GM12878 (cell line): ENCODE measurements around the gene ZNF385A. TPM values are rescaled to one million over a fixed set of nuclear protein-coding genes. Genes with fewer than 3 reads are reported as not detected.

Source experiments
- ATAC-seq: fragments of 200-7000 bp; cut with Tn5 transposase; 3 replicates; pipeline ENCODE4 v1.9.1; 2020; ENCODE audit warnings: mild to moderate bottlenecking, moderate library complexity
- BruUV-seq: library from RNA; stranded (reverse); fragments of 400-500 nt; replicated peaks from 2 replicates; lab custom pipeline; 2021; lab: Mats Ljungman, UMichigan
- CTCF ChIA-PET: fragments of 300-600 bp; sonication (Branson Sonifier 250); formaldehyde crosslinking; extraction: SDS; loops from one replicate; lab custom pipeline; 2021; ENCODE audit warnings: inconsistent platforms; lab: Yijun Ruan, JAX
- POLR2A ChIA-PET: fragments of 350-600 bp; formaldehyde crosslinking; extraction: SDS; loops from one replicate; lab custom pipeline; 2021; ENCODE audit warnings: inconsistent platforms; lab: Charles Lee
- RAD21 ChIA-PET: fragments of 300-600 bp; sonication (Branson Sonifier 250); formaldehyde crosslinking; loops from one replicate; lab custom pipeline; 2023; ENCODE audit warnings: antibody characterized with exemption; ENCODE audit not compliant: unreplicated experiment; lab: Charles Lee
- SMC1A ChIA-PET: fragments of 300-600 bp; sonication (Branson Sonifier 250); formaldehyde crosslinking; loops from one replicate; lab custom pipeline; 2023; ENCODE audit not compliant: unreplicated experiment, uncharacterized antibody; lab: Charles Lee
- DNase-seq: peaks from one replicate; pipeline ENCODE4 v3.0.0-alpha.2; 2011; ENCODE audit warnings: low read depth, low spot score
- FAIRE-seq: peaks from 3 replicates; lab custom pipeline; 2011; peaks lifted over from hg19 to GRCh38; lab: Jason Lieb, UNC
- H2AFZ ChIP-seq: 2 replicates; pipeline ENCODE4 v1.6.0; 2011; ENCODE audit warnings: low read depth, low read length, control low read depth; ENCODE audit not compliant: control insufficient read depth
- H3K27ac ChIP-seq: 2 replicates; pipeline ENCODE4 v1.5.1; 2011; ENCODE audit warnings: control low read depth; ENCODE audit not compliant: control insufficient read depth, insufficient read depth
- H3K27me3 ChIP-seq, 2 experiments: replicated peaks in 1 of 2; 2 replicates each; pipeline versions ENCODE4 v1.6.0 to v1.6.1; 2011; ENCODE audit warnings: low read length in 1 of 2; ENCODE audit not compliant: control insufficient read depth in 2 of 2, insufficient read depth in 2 of 2
- H3K36me3 ChIP-seq, 2 experiments: 2 replicates each; pipeline ENCODE4 v1.5.1; 2011; ENCODE audit warnings: low read length in 1 of 2; ENCODE audit not compliant: control insufficient read depth in 2 of 2, insufficient read depth in 2 of 2
- H3K4me1 ChIP-seq: 2 replicates; pipeline ENCODE4 v1.6.1; 2011; ENCODE audit warnings: mild to moderate bottlenecking, low read length, moderate library complexity, mixed read lengths; ENCODE audit not compliant: control insufficient read depth, insufficient read depth
- H3K4me2 ChIP-seq: 2 replicates; pipeline ENCODE4 v1.6.0; 2011; ENCODE audit warnings: control low read depth; ENCODE audit not compliant: control insufficient read depth, insufficient read depth
- H3K4me3 ChIP-seq: fragments of 200-600 bp; sonication (generic); 2 replicates; pipeline ENCODE4 v1.5.1; 2016
- H3K79me2 ChIP-seq: 2 replicates; pipeline ENCODE4 v1.6.0; 2011; ENCODE audit warnings: low read length; ENCODE audit not compliant: control insufficient read depth, insufficient read depth
- H3K9ac ChIP-seq: 2 replicates; pipeline ENCODE4 v1.8.0; 2011; ENCODE audit warnings: low read length, control low read depth, mixed read lengths; ENCODE audit not compliant: control insufficient read depth, insufficient read depth
- H3K9me3 ChIP-seq: replicated peaks from 3 replicates; pipeline ENCODE4 v1.5.1; 2011; ENCODE audit warnings: mild to moderate bottlenecking, low read length; ENCODE audit not compliant: control insufficient read depth, insufficient read depth
- H4K20me1 ChIP-seq: 2 replicates; pipeline ENCODE4 v1.6.0; 2011; ENCODE audit not compliant: control insufficient read depth, insufficient read depth
- CBX3 ChIP-seq: fragments of 200-600 bp; sonication (generic); IDR thresholded peaks from 2 replicates; pipeline ENCODE4 v1.6.1; 2016; ENCODE audit warnings: low read depth, borderline replicate concordance
- FOXM1 ChIP-seq: IDR thresholded peaks from 2 replicates; pipeline ENCODE4 v1.6.1; 2012; ENCODE audit warnings: low read depth, mild to moderate bottlenecking, inconsistent platforms, low read length, moderate library complexity
- NFXL1 ChIP-seq: fragments of 450-650 bp; IDR thresholded peaks from 2 replicates; pipeline ENCODE4 v1.6.1; 2017; ENCODE audit warnings: antibody characterized with exemption, mild to moderate bottlenecking, borderline replicate concordance
- RUNX3 ChIP-seq: IDR thresholded peaks from 2 replicates; pipeline ENCODE4 v1.6.1; 2012; ENCODE audit warnings: low read length, inconsistent platforms
- TCF12 ChIP-seq: IDR thresholded peaks from 2 replicates; pipeline ENCODE4 v1.6.1; 2011; ENCODE audit warnings: low read depth, mild to moderate bottlenecking, low read length
- ZNF384 ChIP-seq: IDR thresholded peaks from 2 replicates; pipeline ENCODE4 v1.6.1; 2012; ENCODE audit warnings: low read depth, mild to moderate bottlenecking, low read length, improper control_type of control experiment, borderline replicate concordance
- WGBS: methylation state at CpG from one replicate; pipeline ENCODE4 v1.1.6; 2016; ENCODE audit warnings: low lambda C conversion rate; ENCODE audit not compliant: insufficient replicate concordance, insufficient coverage; ENCODE audit errors: missing lambda C conversion rate; 5-methylcytosine and 5-hydroxymethylcytosine counted together
- in situ Hi-C: fragments of 300-500 bp; cut with MboI; formaldehyde crosslinking; loops from 9 replicates; pipeline ENCODE4 v1.14.3; 2018; ENCODE audit warnings: mixed read lengths
- intact Hi-C: fragments of 100-400 bp; cut with micrococcal nuclease; formaldehyde crosslinking; loops from one replicate; pipeline ENCODE4 v1.14.2; 2022; ENCODE audit not compliant: unreplicated experiment
- polyA plus RNA-seq, 11 experiments: library from polyadenylated mRNA; depleted of rRNA in 4 of 11; unstranded in 6 of 11; stranded (reverse) in 5 of 11; fragments of >200 nt; fragmentation: Nextera tagmentation in 4 of 11; fragmentation: Illumina TruSeq in 1 of 11; extraction: Ambion mirVana in 4 of 11; extraction: Trizol in 1 of 11; gene quantifications; 1 replicate in 1 of 11; 2 replicates in 10 of 11; pipeline versions ENCODE4 v1.2.1 to v1.2.3, GENCODE V29; 2011 to 2016; ENCODE audit warnings: inconsistent platforms in 2 of 11, missing spikeins in 2 of 11, low read depth in 1 of 11
- total RNA-seq, 4 experiments: library from RNA; depleted of rRNA in 3 of 4; stranded (reverse); fragments of >200 nt in 3 of 4; fragmentation: Illumina TruSeq in 1 of 4; extraction: Trizol in 1 of 4; gene quantifications; 2 replicates each; pipeline versions ENCODE4 v1.2.1 to v1.2.3, GENCODE V29; 2013 to 2021
- TF ChIP-seq, protein P1 (sequence below): fragments of 450-650 bp; IDR thresholded peaks from 2 replicates; pipeline ENCODE4 v1.6.1; 2016; ENCODE audit warnings: mild to moderate bottlenecking, moderate library complexity, borderline replicate concordance
- TF ChIP-seq, protein P2 (sequence below): IDR thresholded peaks from 2 replicates; pipeline ENCODE4 v1.6.1; 2012; ENCODE audit warnings: improper control_type of control experiment, low read depth, low read length; ENCODE audit not compliant: insufficient replicate concordance
- TF ChIP-seq, protein P3 (sequence below): fragments of 450-650 bp; IDR thresholded peaks from 2 replicates; pipeline ENCODE4 v1.6.1; 2017; ENCODE audit warnings: mild to moderate bottlenecking, low read depth, inconsistent platforms; ENCODE audit not compliant: poor library complexity, severe bottlenecking

Gene ZNF385A
- total and polyA plus RNA-seq, 10 of the 15 experiments (the other 5 are each of a cell fraction or from before 2014, with no cell fraction given): 0.26 to 26.1 (median 4.9) TPM

DNA sequence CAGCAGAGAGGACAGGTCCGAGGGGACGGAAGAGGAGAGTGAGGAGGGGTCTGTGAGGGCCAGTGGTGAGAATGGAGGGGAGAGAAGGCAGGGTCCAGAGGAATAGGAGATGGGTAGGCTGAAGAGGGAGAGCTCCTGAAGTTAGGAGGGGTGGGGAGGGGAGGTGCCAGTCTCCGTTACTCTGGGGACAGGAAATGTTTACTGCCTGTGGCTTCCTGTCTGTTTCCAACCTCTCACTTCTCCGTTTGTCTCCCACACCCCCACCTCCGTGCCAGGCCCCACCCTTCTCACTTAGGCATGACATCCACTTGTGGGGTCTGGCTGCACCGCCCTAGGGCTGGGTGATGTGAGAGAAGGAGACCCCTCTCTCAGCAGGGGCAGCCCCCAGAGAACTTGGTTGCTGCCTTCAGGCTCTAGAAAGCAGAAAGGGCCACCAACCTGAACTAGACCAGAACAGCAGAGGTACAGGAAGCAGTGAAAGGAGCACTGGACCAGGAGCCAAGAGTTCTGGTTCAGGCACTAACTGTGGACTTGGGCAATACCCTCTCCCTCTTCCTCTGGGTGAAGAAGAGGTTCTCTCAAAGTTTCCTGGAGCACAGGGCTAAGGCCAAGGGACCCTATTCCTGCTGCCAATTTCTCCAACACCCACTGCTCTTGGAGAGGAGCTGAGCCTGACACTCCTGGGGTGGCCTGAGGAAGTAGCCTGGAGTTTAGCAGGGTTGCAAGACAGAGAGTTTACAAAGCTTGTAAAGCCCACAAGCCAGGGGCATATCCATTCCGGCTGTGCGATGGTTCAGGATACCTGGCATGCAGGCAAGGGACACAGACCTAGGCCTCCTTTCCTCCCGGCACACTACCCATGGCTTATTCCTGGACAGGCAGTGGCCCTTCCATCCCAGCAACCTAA is 29.0 kb upstream of the ZNF385A start:
- Histone ChIP-seq H3K27ac (no peak overlapping the region), H3K4me1 (peaks cover 16% of the 10 kb centered on the region), H3K79me2 (no peaks in the 10 kb centered on the region), H3K9ac (no peak overlapping the region), H3K4me3 (peak overlapping the region; percentile 52; the same call in 1 of the 2 replicates), H3K27me3 (peaks cover 2 to 5% of the 10 kb centered on the region in 2 experiments; a peak in 2 of 4 replicates), H3K36me3 (no peaks in the 10 kb centered on the region), H4K20me1 (no peaks in the 10 kb centered on the region), H3K9me3 (no peaks in the 10 kb centered on the region), H2AFZ (peak overlapping the region; percentile 59), H3K4me2 (peak overlapping the region; percentile 85)
- RAD21 ChIA-PET: interaction anchor here (0.6 to 4.1 kb wide), 6 partner anchors 14 to 332 kb away, joined by 3 to 34 read pairs (median 4); partner anchors contain the start of genes NCKAP1L and ZNF385A
- FAIRE-seq: peak; percentile 89
- POLR2A ChIA-PET: interaction anchor here (0.8 to 8.4 kb wide), 5 partner anchors 10 to 85 kb away, joined by 3 to 41 read pairs (median 3); no protein-coding TSS in a partner anchor
- BruUV-seq: no TSS peak
- CTCF ChIA-PET: interaction anchor here (0.6 to 13.8 kb wide), 7 partner anchors 13 to 187 kb away, joined by 3 to 251 read pairs (median 4); no protein-coding TSS in a partner anchor
- 41% methylated on average over 9 of the region's 9 CpGs for WGBS
- no peak for DNase-seq
- SMC1A ChIA-PET: interaction anchor here (0.7 to 4.2 kb wide), 5 partner anchors 13 to 1093 kb away, joined by 3 to 41 read pairs (median 3); partner anchors contain the start of gene AAAS
- intact Hi-C loops: no loop called here
- in situ Hi-C loops: no loop called here
- ATAC-seq: peak; percentile 83
- TF ChIP-seq NFXL1: no peak
- no peak for TF ChIP-seq FOXM1
- TF ChIP-seq, protein P1, sequence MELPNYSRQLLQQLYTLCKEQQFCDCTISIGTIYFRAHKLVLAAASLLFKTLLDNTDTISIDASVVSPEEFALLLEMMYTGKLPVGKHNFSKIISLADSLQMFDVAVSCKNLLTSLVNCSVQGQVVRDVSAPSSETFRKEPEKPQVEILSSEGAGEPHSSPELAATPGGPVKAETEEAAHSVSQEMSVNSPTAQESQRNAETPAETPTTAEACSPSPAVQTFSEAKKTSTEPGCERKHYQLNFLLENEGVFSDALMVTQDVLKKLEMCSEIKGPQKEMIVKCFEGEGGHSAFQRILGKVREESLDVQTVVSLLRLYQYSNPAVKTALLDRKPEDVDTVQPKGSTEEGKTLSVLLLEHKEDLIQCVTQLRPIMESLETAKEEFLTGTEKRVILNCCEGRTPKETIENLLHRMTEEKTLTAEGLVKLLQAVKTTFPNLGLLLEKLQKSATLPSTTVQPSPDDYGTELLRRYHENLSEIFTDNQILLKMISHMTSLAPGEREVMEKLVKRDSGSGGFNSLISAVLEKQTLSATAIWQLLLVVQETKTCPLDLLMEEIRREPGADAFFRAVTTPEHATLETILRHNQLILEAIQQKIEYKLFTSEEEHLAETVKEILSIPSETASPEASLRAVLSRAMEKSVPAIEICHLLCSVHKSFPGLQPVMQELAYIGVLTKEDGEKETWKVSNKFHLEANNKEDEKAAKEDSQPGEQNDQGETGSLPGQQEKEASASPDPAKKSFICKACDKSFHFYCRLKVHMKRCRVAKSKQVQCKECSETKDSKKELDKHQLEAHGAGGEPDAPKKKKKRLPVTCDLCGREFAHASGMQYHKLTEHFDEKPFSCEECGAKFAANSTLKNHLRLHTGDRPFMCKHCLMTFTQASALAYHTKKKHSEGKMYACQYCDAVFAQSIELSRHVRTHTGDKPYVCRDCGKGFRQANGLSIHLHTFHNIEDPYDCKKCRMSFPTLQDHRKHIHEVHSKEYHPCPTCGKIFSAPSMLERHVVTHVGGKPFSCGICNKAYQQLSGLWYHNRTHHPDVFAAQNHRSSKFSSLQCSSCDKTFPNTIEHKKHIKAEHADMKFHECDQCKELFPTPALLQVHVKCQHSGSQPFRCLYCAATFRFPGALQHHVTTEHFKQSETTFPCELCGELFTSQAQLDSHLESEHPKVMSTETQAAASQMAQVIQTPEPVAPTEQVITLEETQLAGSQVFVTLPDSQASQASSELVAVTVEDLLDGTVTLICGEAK: no peak
- no peak for TF ChIP-seq ZNF384
- peak; percentile 39 for TF ChIP-seq RUNX3
- TF ChIP-seq TCF12: no peak
- TF ChIP-seq CBX3: no peak
- TF ChIP-seq, protein P2, sequence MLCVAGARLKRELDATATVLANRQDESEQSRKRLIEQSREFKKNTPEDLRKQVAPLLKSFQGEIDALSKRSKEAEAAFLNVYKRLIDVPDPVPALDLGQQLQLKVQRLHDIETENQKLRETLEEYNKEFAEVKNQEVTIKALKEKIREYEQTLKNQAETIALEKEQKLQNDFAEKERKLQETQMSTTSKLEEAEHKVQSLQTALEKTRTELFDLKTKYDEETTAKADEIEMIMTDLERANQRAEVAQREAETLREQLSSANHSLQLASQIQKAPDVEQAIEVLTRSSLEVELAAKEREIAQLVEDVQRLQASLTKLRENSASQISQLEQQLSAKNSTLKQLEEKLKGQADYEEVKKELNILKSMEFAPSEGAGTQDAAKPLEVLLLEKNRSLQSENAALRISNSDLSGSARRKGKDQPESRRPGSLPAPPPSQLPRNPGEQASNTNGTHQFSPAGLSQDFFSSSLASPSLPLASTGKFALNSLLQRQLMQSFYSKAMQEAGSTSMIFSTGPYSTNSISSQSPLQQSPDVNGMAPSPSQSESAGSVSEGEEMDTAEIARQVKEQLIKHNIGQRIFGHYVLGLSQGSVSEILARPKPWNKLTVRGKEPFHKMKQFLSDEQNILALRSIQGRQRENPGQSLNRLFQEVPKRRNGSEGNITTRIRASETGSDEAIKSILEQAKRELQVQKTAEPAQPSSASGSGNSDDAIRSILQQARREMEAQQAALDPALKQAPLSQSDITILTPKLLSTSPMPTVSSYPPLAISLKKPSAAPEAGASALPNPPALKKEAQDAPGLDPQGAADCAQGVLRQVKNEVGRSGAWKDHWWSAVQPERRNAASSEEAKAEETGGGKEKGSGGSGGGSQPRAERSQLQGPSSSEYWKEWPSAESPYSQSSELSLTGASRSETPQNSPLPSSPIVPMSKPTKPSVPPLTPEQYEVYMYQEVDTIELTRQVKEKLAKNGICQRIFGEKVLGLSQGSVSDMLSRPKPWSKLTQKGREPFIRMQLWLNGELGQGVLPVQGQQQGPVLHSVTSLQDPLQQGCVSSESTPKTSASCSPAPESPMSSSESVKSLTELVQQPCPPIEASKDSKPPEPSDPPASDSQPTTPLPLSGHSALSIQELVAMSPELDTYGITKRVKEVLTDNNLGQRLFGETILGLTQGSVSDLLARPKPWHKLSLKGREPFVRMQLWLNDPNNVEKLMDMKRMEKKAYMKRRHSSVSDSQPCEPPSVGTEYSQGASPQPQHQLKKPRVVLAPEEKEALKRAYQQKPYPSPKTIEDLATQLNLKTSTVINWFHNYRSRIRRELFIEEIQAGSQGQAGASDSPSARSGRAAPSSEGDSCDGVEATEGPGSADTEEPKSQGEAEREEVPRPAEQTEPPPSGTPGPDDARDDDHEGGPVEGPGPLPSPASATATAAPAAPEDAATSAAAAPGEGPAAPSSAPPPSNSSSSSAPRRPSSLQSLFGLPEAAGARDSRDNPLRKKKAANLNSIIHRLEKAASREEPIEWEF: no peak
- TF ChIP-seq, protein P3, sequence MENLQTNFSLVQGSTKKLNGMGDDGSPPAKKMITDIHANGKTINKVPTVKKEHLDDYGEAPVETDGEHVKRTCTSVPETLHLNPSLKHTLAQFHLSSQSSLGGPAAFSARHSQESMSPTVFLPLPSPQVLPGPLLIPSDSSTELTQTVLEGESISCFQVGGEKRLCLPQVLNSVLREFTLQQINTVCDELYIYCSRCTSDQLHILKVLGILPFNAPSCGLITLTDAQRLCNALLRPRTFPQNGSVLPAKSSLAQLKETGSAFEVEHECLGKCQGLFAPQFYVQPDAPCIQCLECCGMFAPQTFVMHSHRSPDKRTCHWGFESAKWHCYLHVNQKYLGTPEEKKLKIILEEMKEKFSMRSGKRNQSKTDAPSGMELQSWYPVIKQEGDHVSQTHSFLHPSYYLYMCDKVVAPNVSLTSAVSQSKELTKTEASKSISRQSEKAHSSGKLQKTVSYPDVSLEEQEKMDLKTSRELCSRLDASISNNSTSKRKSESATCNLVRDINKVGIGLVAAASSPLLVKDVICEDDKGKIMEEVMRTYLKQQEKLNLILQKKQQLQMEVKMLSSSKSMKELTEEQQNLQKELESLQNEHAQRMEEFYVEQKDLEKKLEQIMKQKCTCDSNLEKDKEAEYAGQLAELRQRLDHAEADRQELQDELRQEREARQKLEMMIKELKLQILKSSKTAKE: peak; percentile 39
